ENCODE results near the gene NCAM2. TPM values are rescaled to one million over a fixed set of nuclear protein-coding genes. Genes with fewer than 3 reads are reported as not detected.

The NCAM2 gene
- polyA plus RNA-seq, 1 experiment, result 0.83 TPM

- ChIA-PET CTCF (no interaction called here), POLR2A (no interaction called here)
- Histone ChIP-seq H3K36me3 (ENCODE audit: control insufficient read depth, insufficient read depth, low read length) (no peaks in the 10 kb centered on the region), H3K4me3 (ENCODE audit: low read depth, low read length) (no peak overlapping the region), H3K27me3 (ENCODE audit: control insufficient read depth, insufficient read depth, low read length) (no peaks in the 10 kb centered on the region)
- no peak for DNase-seq (ENCODE audit: low read depth)
- no peak for TF ChIP-seq CTCF (IDR thresholded peaks at IDR 0.05; ENCODE audit: insufficient read depth, low read depth, low read length)
Observed at GRCh38 chr21:21297211-21297610, 299.0 kb downstream of the NCAM2 start.

- Histone ChIP-seq H3K4me3 (ENCODE audit: low read depth, low read length) (no peak overlapping the region), H3K36me3 (ENCODE audit: control insufficient read depth, insufficient read depth, low read length) (no peaks in the 10 kb centered on the region), H3K27me3 (ENCODE audit: control insufficient read depth, insufficient read depth, low read length) (no peaks in the 10 kb centered on the region)
- POLR2A ChIA-PET, result no interaction called here
- CTCF ChIA-PET, result interaction anchor here (0.7 kb wide), 1 partner anchor 358 kb away, joined by 5 read pairs; no protein-coding TSS in a partner anchor
- no peak for DNase-seq (ENCODE audit: low read depth)
- TF ChIP-seq CTCF (IDR thresholded peaks at IDR 0.05; ENCODE audit: insufficient read depth, low read depth, low read length), result no peak
Observed at GRCh38 chr21:21301013-21301412, 302.8 kb downstream of the NCAM2 start.

- CTCF ChIA-PET, result no interaction called here
- TF ChIP-seq CTCF (IDR thresholded peaks at IDR 0.05; ENCODE audit: insufficient read depth, low read depth, low read length), result no peak
Observed at GRCh38 chr21:21309510-21309909, 311.3 kb downstream of the NCAM2 start.

GRCh38 chr21:21324297-21324696 lies 326.1 kb downstream of the NCAM2 start:
- no peak overlapping the region for H3K4me3 ChIP-seq (ENCODE audit: low read depth, low read length)
- H3K36me3 ChIP-seq (ENCODE audit: control insufficient read depth, insufficient read depth, low read length), result no peaks in the 10 kb centered on the region
- no peaks in the 10 kb centered on the region for H3K27me3 ChIP-seq (ENCODE audit: control insufficient read depth, insufficient read depth, low read length)
- no peak for TF ChIP-seq CTCF (IDR thresholded peaks at IDR 0.05; ENCODE audit: insufficient read depth, low read depth, low read length)
- DNase-seq (ENCODE audit: low read depth), result no peak
- ChIA-PET POLR2A (no interaction called here), CTCF (no interaction called here)

More at GRCh38 chr21:21309510-21309909, 311.3 kb downstream of the NCAM2 start:
- Histone ChIP-seq H3K27me3 (ENCODE audit: control insufficient read depth, insufficient read depth, low read length) (no peaks in the 10 kb centered on the region), H3K36me3 (ENCODE audit: control insufficient read depth, insufficient read depth, low read length) (no peaks in the 10 kb centered on the region), H3K4me3 (ENCODE audit: low read depth, low read length) (no peak overlapping the region)
- POLR2A ChIA-PET, result no interaction called here
- no peak for DNase-seq (ENCODE audit: low read depth)

GRCh38 chr21:21332492-21332891 lies 334.3 kb downstream of the NCAM2 start:
- no peak for DNase-seq (ENCODE audit: low read depth)
- Histone ChIP-seq H3K27me3 (ENCODE audit: control insufficient read depth, insufficient read depth, low read length) (no peaks in the 10 kb centered on the region), H3K36me3 (ENCODE audit: control insufficient read depth, insufficient read depth, low read length) (no peaks in the 10 kb centered on the region), H3K4me3 (ENCODE audit: low read depth, low read length) (no peak overlapping the region)
- TF ChIP-seq CTCF (IDR thresholded peaks at IDR 0.05; ENCODE audit: insufficient read depth, low read depth, low read length), result no peak
- ChIA-PET CTCF (no interaction called here), POLR2A (no interaction called here)
